ENCODE data around the gene TMC7.
A peak's percentile ranks its signal among the peaks of the same experiment; 100 is the strongest.

The TMC7 gene

GRCh38 chr16:19040400-19040799 lies 56.7 kb downstream of the TMC7 start:
- H3K9me3 ChIP-seq (ENCODE audit: low read length), result no peaks in the 10 kb centered on the region
- H3K36me3 ChIP-seq (ENCODE audit: insufficient read depth, low read length), result no peaks in the 10 kb centered on the region
- no peak overlapping the region for H3K9ac ChIP-seq (ENCODE audit: low read length)
- no peaks in the 10 kb centered on the region for H3K27me3 ChIP-seq (ENCODE audit: control insufficient read depth in 1 of 2, insufficient read depth in 2 of 2, low read length in 2 of 2)
- H3K4me1 ChIP-seq (ENCODE audit: insufficient read depth, low read length), result no peaks in the 10 kb centered on the region
- no peak overlapping the region for H3K4me3 ChIP-seq (ENCODE audit: low read depth in 1 of 2, low read length in 2 of 2)
- no peak overlapping the region for H3K27ac ChIP-seq (ENCODE audit: low read depth, low read length)

- no peak overlapping the region for H3K9ac ChIP-seq (ENCODE audit: low read length)
- no peak overlapping the region for H3K27ac ChIP-seq (ENCODE audit: low read depth, low read length)
- no peaks in the 10 kb centered on the region for H3K4me1 ChIP-seq (ENCODE audit: insufficient read depth, low read length)
Measured at GRCh38 chr16:19044769-19045168, 61.0 kb downstream of the TMC7 start.

GRCh38 chr16:19046062-19046461 lies 62.3 kb downstream of the TMC7 start:
- Histone ChIP-seq H3K4me1 (ENCODE audit: insufficient read depth, low read length) (no peaks in the 10 kb centered on the region), H3K9me3 (ENCODE audit: low read length) (no peaks in the 10 kb centered on the region), H3K9ac (ENCODE audit: low read length) (no peak overlapping the region), H3K27ac (ENCODE audit: low read depth, low read length) (no peak overlapping the region), H3K36me3 (ENCODE audit: insufficient read depth, low read length) (no peaks in the 10 kb centered on the region), H3K4me3 (ENCODE audit: low read depth in 1 of 2, low read length in 2 of 2) (no peak overlapping the region), H3K27me3 (ENCODE audit: control insufficient read depth in 1 of 2, insufficient read depth in 2 of 2, low read length in 2 of 2) (no peaks in the 10 kb centered on the region)

More at GRCh38 chr16:19044769-19045168, 61.0 kb downstream of the TMC7 start:
- H3K36me3 ChIP-seq (ENCODE audit: insufficient read depth, low read length), result no peaks in the 10 kb centered on the region
- H3K4me3 ChIP-seq (ENCODE audit: low read depth in 1 of 2, low read length in 2 of 2), result no peak overlapping the region
- no peaks in the 10 kb centered on the region for H3K9me3 ChIP-seq (ENCODE audit: low read length)
- H3K27me3 ChIP-seq (ENCODE audit: control insufficient read depth in 1 of 2, insufficient read depth in 2 of 2, low read length in 2 of 2), result no peaks in the 10 kb centered on the region

- no peaks in the 10 kb centered on the region for H3K27me3 ChIP-seq (ENCODE audit: control insufficient read depth in 1 of 2, insufficient read depth in 2 of 2, low read length in 2 of 2)
- no peak overlapping the region for H3K9ac ChIP-seq (ENCODE audit: low read length)
- no peak overlapping the region for H3K27ac ChIP-seq (ENCODE audit: low read depth, low read length)
- no peaks in the 10 kb centered on the region for H3K9me3 ChIP-seq (ENCODE audit: low read length)
- no peak overlapping the region for H3K4me3 ChIP-seq (ENCODE audit: low read depth in 1 of 2, low read length in 2 of 2)
- no peaks in the 10 kb centered on the region for H3K36me3 ChIP-seq (ENCODE audit: insufficient read depth, low read length)
- no peaks in the 10 kb centered on the region for H3K4me1 ChIP-seq (ENCODE audit: insufficient read depth, low read length)
Measured at GRCh38 chr16:19062706-19063105, 79.0 kb downstream of the TMC7 start.

- Histone ChIP-seq H3K9me3 (ENCODE audit: low read length) (no peaks in the 10 kb centered on the region), H3K36me3 (ENCODE audit: insufficient read depth, low read length) (peaks cover 10% of the 10 kb centered on the region), H3K27me3 (ENCODE audit: control insufficient read depth in 1 of 2, insufficient read depth in 2 of 2, low read length in 2 of 2) (no peaks in the 10 kb centered on the region), H3K4me3 (ENCODE audit: low read depth in 1 of 2, low read length in 2 of 2) (peak overlapping the region in 1 of 2 donors; percentile 71), H3K9ac (ENCODE audit: low read length) (no peak overlapping the region), H3K4me1 (ENCODE audit: insufficient read depth, low read length) (peaks cover 10% of the 10 kb centered on the region), H3K27ac (ENCODE audit: low read depth, low read length) (peak overlapping the region; percentile 100)
Measured at GRCh38 chr16:19066988-19067348, 83.2 kb downstream of the TMC7 start.

- Histone ChIP-seq H3K4me1 (ENCODE audit: insufficient read depth, low read length) (peaks cover 10% of the 10 kb centered on the region), H3K36me3 (ENCODE audit: insufficient read depth, low read length) (peaks cover 16% of the 10 kb centered on the region)
Measured at GRCh38 chr16:19067349-19068236, 83.9 kb downstream of the TMC7 start, which contains the start of gene COQ7. TSS of gene COQ7 (plus strand) at chr16:19067614. CDS start at chr16:19067665, 51 bp downstream.

GRCh38 chr16:19068237-19068815 lies 84.6 kb downstream of the TMC7 start:
- peak overlapping the region; percentile 69 for H3K9ac ChIP-seq (ENCODE audit: low read length)
- peak overlapping the region; percentile 71 to 94 for H3K4me3 ChIP-seq (ENCODE audit: low read depth in 1 of 2, low read length in 2 of 2)
- H3K27ac ChIP-seq (ENCODE audit: low read depth, low read length), result peak overlapping the region; percentile 100
- peaks cover 10% of the 10 kb centered on the region for H3K4me1 ChIP-seq (ENCODE audit: insufficient read depth, low read length)
- H3K27me3 ChIP-seq (ENCODE audit: control insufficient read depth in 1 of 2, insufficient read depth in 2 of 2, low read length in 2 of 2), result no peaks in the 10 kb centered on the region
- no peaks in the 10 kb centered on the region for H3K9me3 ChIP-seq (ENCODE audit: low read length)
- H3K36me3 ChIP-seq (ENCODE audit: insufficient read depth, low read length), result peaks cover 20% of the 10 kb centered on the region

More at GRCh38 chr16:19067349-19068236, 83.9 kb downstream of the TMC7 start, which contains the start of gene COQ7:
- Histone ChIP-seq H3K4me3 (ENCODE audit: low read depth in 1 of 2, low read length in 2 of 2) (peak within 1 kb of the TSS; percentile 71 to 94), H3K27me3 (ENCODE audit: control insufficient read depth in 1 of 2, insufficient read depth in 2 of 2, low read length in 2 of 2) (no peaks in the 10 kb centered on the region), H3K9ac (ENCODE audit: low read length) (peak within 1 kb of the TSS; percentile 69), H3K27ac (ENCODE audit: low read depth, low read length) (peak within 1 kb of the TSS; percentile 100), H3K9me3 (ENCODE audit: low read length) (no peaks in the 10 kb centered on the region)

- no peak overlapping the region for H3K27ac ChIP-seq (ENCODE audit: low read depth, low read length)
- H3K9me3 ChIP-seq (ENCODE audit: low read length), result no peaks in the 10 kb centered on the region
- H3K36me3 ChIP-seq (ENCODE audit: insufficient read depth, low read length), result peaks cover 39% of the 10 kb centered on the region
- no peaks in the 10 kb centered on the region for H3K27me3 ChIP-seq (ENCODE audit: control insufficient read depth in 1 of 2, insufficient read depth in 2 of 2, low read length in 2 of 2)
- no peak overlapping the region for H3K9ac ChIP-seq (ENCODE audit: low read length)
- peaks cover 13% of the 10 kb centered on the region for H3K4me1 ChIP-seq (ENCODE audit: insufficient read depth, low read length)
- H3K4me3 ChIP-seq (ENCODE audit: low read depth in 1 of 2, low read length in 2 of 2), result no peak overlapping the region
Measured at GRCh38 chr16:19071811-19072777, 88.4 kb downstream of the TMC7 start.

GRCh38 chr16:19073344-19073743 lies 89.6 kb downstream of the TMC7 start:
- Histone ChIP-seq H3K27me3 (ENCODE audit: control insufficient read depth in 1 of 2, insufficient read depth in 2 of 2, low read length in 2 of 2) (no peaks in the 10 kb centered on the region), H3K27ac (ENCODE audit: low read depth, low read length) (no peak overlapping the region), H3K9ac (ENCODE audit: low read length) (no peak overlapping the region), H3K4me3 (ENCODE audit: low read depth in 1 of 2, low read length in 2 of 2) (no peak overlapping the region), H3K4me1 (ENCODE audit: insufficient read depth, low read length) (peaks cover 13% of the 10 kb centered on the region), H3K9me3 (ENCODE audit: low read length) (no peaks in the 10 kb centered on the region), H3K36me3 (ENCODE audit: insufficient read depth, low read length) (peaks cover 46% of the 10 kb centered on the region)

- Histone ChIP-seq H3K4me1 (ENCODE audit: insufficient read depth, low read length) (peaks cover 8% of the 10 kb centered on the region), H3K9ac (ENCODE audit: low read length) (no peak overlapping the region), H3K4me3 (ENCODE audit: low read depth in 1 of 2, low read length in 2 of 2) (no peak overlapping the region), H3K27me3 (ENCODE audit: control insufficient read depth in 1 of 2, insufficient read depth in 2 of 2, low read length in 2 of 2) (no peaks in the 10 kb centered on the region), H3K9me3 (ENCODE audit: low read length) (no peaks in the 10 kb centered on the region), H3K36me3 (ENCODE audit: insufficient read depth, low read length) (peaks cover 51% of the 10 kb centered on the region), H3K27ac (ENCODE audit: low read depth, low read length) (no peak overlapping the region)
Measured at GRCh38 chr16:19073863-19074262, 90.1 kb downstream of the TMC7 start.

- H3K27me3 ChIP-seq (ENCODE audit: control insufficient read depth in 1 of 2, insufficient read depth in 2 of 2, low read length in 2 of 2), result no peaks in the 10 kb centered on the region
- H3K27ac ChIP-seq (ENCODE audit: low read depth, low read length), result no peak overlapping the region
- no peak overlapping the region for H3K9ac ChIP-seq (ENCODE audit: low read length)
- no peaks in the 10 kb centered on the region for H3K9me3 ChIP-seq (ENCODE audit: low read length)
- no peak overlapping the region for H3K4me3 ChIP-seq (ENCODE audit: low read depth in 1 of 2, low read length in 2 of 2)
- H3K4me1 ChIP-seq (ENCODE audit: insufficient read depth, low read length), result peaks cover 5% of the 10 kb centered on the region
- H3K36me3 ChIP-seq (ENCODE audit: insufficient read depth, low read length), result peaks cover 60% of the 10 kb centered on the region
Measured at GRCh38 chr16:19075511-19075910, 91.8 kb downstream of the TMC7 start.

Measured in muscle layer of colon (tissue), 2 donors.